ENCODE data around the gene CHST7.

Gene CHST7

GRCh38 chrX:46627062-46627461 is 53.5 kb downstream of the CHST7 start:
- TF ChIP-seq EGR1 (IDR thresholded peaks at IDR 0.05) = no peak
- no peak for TF ChIP-seq CREB1 (IDR thresholded peaks at IDR 0.05; ENCODE audit: low read depth)
- no peak for TF ChIP-seq TAF1 (IDR thresholded peaks at IDR 0.05; ENCODE audit: low read depth)
- no peak for TF ChIP-seq TCF12 (IDR thresholded peaks at IDR 0.05; ENCODE audit: low read depth)
- TF ChIP-seq MAX (IDR thresholded peaks at IDR 0.05) = no peak

DNA sequence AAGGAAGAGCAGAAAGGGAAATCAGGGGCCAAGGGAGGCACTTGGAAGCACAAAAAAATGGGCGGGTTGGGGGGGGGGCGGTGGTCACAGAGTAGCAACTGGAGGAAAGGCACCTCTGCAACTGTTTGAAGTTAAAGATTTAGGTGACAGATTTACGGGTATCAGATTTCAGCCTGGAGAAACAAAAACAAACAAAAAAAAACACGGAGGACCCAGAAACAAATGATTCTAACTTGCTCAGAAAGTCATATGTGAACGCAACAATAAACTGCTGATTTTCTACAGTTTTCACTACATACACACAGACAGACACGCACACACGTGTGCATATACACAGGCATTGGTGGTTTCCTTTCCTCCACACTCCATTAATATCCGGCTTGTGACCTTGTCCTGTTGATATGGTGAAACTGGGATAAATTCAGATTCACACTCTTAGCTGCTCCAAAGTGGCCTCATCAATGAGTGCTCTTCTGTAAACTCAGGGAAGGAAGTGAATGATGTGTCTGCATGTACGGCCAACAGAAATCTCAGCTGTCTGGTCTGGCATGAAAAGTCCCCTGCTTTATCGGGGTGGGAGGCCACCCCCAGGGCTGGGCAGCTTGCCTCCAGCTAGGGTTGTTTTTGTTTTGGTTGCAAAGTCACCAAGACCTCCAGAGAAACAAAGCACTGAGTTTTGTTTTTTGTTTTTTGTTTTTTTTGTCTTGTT is 54.3 kb downstream of the CHST7 start:
- TF ChIP-seq MAX (IDR thresholded peaks at IDR 0.05) (no peak), USF1 (IDR thresholded peaks at IDR 0.05) (no peak), EGR1 (IDR thresholded peaks at IDR 0.05) (no peak)

DNA sequence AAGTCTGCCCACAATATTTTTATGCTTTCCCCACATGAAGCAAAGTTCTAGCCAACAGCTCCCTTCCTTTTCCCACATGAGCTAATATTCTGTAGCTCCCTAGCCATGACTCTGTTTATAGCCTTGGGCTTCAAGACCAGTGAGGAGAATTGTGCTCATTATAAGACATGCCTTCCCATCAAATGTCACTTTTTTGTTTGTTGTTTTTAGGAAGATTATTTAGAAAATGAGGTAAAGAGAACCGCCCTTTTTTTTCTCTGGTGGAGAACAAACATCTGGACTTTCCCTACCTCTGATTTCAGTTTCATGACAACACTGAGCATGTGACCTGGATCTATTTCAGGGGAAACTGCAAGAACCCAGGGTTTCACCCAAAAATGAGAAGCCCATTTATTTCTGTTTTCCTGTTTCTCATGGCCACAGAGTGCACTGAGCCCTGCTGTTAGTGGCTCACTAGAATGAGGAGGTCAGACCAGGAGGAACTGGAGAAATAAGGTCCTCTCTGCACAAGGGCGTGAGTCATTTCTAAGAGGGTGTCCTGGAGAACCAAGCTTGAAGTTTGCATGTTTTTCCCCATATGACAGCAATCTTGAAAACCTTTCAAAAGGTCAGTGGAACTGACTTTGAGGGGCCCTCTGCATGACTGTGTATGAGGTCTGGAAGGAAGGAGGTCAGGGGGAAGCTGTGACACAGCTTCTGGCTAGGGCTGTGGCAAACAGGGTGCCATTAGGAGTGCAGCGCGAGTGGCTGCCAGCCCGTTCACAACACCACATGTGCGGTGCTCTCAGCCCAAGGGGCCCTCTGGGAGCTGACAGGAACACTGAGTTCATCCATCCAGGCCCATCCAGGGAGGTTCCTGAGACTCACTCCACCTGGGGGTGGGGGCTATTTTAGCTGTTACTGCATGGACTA is 55.2 kb downstream of the CHST7 start:
- TF ChIP-seq RAD21 (IDR thresholded peaks at IDR 0.05; ENCODE audit: low read depth) = no peak
- no peak for TF ChIP-seq FOXM1 (IDR thresholded peaks at IDR 0.05; ENCODE audit: borderline replicate concordance, low read depth)
- no peak for TF ChIP-seq TCF12 (IDR thresholded peaks at IDR 0.05; ENCODE audit: low read depth)
- TF ChIP-seq MAX (IDR thresholded peaks at IDR 0.05) = no peak
- TF ChIP-seq EGR1 (IDR thresholded peaks at IDR 0.05) = no peak
- TF ChIP-seq CEBPB (IDR thresholded peaks at IDR 0.05) = no peak
- TF ChIP-seq TAF1 (IDR thresholded peaks at IDR 0.05; ENCODE audit: low read depth) = no peak
- no peak for TF ChIP-seq CREB1 (IDR thresholded peaks at IDR 0.05; ENCODE audit: low read depth)
- no peak for TF ChIP-seq YY1 (IDR thresholded peaks at IDR 0.05; ENCODE audit: low read depth)
- TF ChIP-seq REST (IDR thresholded peaks at IDR 0.05; ENCODE audit: low read depth) = no peak
- TF ChIP-seq ZBTB7A (IDR thresholded peaks at IDR 0.05; ENCODE audit: low read depth) = no peak
- no peak for TF ChIP-seq USF1 (IDR thresholded peaks at IDR 0.05)
- no peak for TF ChIP-seq EP300 (IDR thresholded peaks at IDR 0.05; ENCODE audit: borderline replicate concordance)
- TF ChIP-seq TEAD4 (IDR thresholded peaks at IDR 0.05) = no peak
- no peak for TF ChIP-seq NFIC (IDR thresholded peaks at IDR 0.05)

- TF ChIP-seq EGR1 (IDR thresholded peaks at IDR 0.05) (no peak), RAD21 (IDR thresholded peaks at IDR 0.05; ENCODE audit: low read depth) (no peak), ZBTB7A (IDR thresholded peaks at IDR 0.05; ENCODE audit: low read depth) (no peak), REST (IDR thresholded peaks at IDR 0.05; ENCODE audit: low read depth) (no peak), NFIC (IDR thresholded peaks at IDR 0.05) (no peak), CREB1 (IDR thresholded peaks at IDR 0.05; ENCODE audit: low read depth) (no peak), YY1 (IDR thresholded peaks at IDR 0.05; ENCODE audit: low read depth) (no peak), TCF12 (IDR thresholded peaks at IDR 0.05; ENCODE audit: low read depth) (no peak), CEBPB (IDR thresholded peaks at IDR 0.05) (no peak), TEAD4 (IDR thresholded peaks at IDR 0.05) (no peak), TAF1 (IDR thresholded peaks at IDR 0.05; ENCODE audit: low read depth) (no peak), EP300 (IDR thresholded peaks at IDR 0.05; ENCODE audit: borderline replicate concordance) (no peak), USF1 (IDR thresholded peaks at IDR 0.05) (no peak), MAX (IDR thresholded peaks at IDR 0.05) (no peak), FOXM1 (IDR thresholded peaks at IDR 0.05; ENCODE audit: borderline replicate concordance, low read depth) (no peak)
Observed at GRCh38 chrX:46630141-46630540, 56.6 kb downstream of the CHST7 start.

Measured in Ishikawa (cell line).